GM18498 (cell line): Measurements from ENCODE around the gene ST14.

Experiments
- ATAC-seq: cut with Tn5 transposase; IDR thresholded peaks from one replicate; pipeline ENCODE4 v1.9.1; 2021; ENCODE audit warnings: mild to moderate bottlenecking, moderate library complexity; ENCODE audit not compliant: unreplicated experiment

ST14 gene

DNA sequence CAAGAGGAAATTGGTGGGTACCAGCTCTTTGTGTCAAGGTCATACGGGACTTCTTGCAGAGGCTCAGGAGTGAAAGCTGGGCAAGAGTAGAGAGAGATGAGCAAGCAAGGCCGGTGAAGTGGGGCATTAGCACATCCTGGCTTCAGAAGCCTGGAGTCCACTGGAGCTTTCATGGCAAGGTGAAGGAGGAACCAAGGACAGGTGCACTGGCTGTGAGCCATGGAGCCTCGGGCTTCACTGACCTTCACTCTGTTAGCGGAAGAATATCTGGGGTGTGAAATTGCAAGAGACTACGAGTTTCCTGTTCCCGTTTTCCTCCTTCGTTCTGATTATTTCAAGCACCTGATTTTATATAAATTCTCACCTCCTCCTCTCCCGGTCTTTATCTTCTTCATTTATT is 25.9 kb upstream of the ST14 start:
- no peak for ATAC-seq

DNA sequence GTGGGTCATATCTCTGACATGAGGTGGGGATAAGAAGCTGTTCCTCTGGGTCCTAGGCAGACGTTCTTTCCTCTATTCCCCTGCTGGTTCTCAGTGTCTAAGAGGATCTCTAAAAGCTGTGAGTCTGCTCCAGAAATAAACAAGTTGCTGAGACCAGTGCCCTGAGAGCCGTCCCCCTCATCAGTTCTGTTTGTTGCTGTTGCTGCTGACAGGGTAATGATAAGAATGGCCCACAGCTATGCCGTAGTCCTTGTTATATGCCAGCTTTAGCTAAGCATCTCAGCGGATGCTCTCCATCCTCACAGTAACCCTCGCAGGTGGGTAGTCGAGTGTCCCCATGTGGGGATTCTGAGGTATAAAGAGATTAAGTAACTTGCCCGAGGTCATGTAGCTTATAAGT is 23.5 kb upstream of the ST14 start:
- no peak for ATAC-seq

GRCh38 chr11:130137999-130138398 is 21.6 kb upstream of the ST14 start:
- no peak for ATAC-seq

GRCh38 chr11:130139401-130139800 is 20.2 kb upstream of the ST14 start:
- ATAC-seq: no peak

GRCh38 chr11:130141561-130142341 is 17.8 kb upstream of the ST14 start:
- no peak for ATAC-seq

DNA sequence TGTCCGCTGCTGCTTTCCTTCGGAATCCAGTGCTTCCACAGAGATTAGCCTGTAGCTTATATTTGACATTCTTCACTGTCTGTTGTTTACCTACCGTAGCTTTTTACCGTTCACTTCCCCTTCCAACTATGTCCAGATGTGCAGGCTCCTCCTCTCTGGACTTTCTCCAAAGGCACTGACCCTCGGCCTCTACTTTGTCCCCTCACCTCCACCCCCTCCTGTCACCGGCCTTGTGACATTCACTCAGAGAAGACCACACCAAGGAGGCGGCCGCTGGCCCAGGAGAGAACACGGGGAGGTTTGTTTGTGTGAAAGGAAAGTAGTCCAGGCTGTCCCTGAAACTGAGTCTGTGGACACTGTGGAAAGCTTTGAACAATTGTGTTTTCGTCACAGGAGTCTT is 15.4 kb upstream of the ST14 start:
- no peak for ATAC-seq

DNA sequence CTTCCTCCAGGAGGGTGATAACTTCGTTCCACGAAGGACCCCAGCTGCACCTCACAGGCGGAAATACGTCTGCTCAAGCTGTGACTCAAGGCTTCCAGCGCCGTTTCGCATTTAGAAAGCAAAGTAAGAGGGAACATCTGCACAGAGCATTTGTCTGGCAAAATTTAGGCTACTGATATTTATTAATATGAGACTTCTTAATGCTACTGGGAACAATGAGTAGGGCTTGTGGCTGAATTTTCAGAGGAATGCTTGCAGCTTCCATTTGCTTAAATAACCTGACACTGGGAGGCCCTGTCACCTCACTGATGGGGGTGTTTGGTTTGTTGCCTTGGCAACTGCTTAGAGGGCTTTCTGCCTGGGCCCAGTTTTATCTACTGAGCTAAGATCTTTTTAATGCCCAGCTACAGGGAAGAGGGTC is 14.7 kb upstream of the ST14 start:
- no peak for ATAC-seq

DNA sequence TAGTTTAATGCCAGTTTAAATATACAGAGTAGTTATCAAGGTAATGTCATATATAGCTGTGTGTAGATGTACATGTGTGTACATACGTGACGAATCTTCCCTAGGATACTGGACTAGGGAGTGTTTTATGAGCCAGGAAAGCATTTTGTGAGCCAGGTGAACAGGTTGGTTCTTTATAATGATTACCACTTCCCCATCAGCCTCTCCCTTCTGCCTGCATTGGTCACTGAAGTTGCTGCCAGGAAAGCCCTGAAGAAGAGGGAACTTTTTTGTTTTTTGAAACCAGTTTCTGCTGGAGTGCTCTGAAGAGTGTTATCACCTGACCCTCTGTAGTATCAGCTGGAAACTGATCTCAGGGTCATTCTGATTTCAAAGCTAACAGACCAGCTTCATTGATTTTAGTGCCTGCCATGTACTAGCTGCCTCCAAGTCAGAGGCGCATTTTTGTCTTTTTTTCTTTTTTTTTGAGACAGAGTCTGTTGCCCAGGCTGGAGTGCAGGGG is 14.2 kb upstream of the ST14 start:
- no peak for ATAC-seq

DNA sequence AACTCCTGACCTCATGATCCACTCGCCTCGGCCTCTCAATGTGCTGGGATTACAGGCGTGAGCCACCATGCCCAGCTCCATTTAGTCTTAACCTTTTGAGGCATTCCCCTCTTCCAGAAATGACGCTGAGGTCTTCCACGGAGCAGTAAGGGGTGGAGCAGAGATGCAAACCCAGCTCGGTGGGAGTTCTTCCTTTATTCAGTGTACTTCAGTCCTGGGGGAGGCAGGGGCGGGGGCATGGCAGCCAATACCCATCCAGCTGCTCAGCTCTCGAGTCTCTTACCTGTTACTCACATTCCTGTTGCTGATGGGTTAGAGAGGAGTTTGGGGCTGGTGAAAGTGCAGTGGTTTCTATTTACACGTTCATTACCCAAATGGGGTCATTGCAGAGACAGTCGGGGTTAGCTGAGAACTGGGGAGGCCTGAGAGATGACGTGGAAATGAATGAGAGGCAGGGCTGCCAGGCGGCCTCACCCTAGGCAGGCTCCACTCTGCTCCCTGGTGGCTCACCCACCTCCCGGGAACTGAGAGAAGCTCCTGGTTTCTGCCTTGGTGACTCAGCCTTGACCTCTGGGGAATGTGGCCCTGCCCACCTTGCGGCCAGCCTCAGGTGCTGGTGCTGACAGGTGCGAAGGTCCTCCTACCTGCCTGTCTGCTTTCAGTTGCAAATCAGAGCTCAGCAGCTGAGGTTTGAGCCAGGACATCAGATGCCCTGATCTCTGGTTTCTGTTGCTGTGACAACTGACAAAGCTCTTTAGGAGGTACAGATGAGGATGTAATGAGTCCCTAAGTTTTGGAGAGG is 13.4 kb upstream of the ST14 start:
- ATAC-seq: no peak

GRCh38 chr11:130146796-130147195 is 12.8 kb upstream of the ST14 start:
- peak; percentile 43 for ATAC-seq

DNA sequence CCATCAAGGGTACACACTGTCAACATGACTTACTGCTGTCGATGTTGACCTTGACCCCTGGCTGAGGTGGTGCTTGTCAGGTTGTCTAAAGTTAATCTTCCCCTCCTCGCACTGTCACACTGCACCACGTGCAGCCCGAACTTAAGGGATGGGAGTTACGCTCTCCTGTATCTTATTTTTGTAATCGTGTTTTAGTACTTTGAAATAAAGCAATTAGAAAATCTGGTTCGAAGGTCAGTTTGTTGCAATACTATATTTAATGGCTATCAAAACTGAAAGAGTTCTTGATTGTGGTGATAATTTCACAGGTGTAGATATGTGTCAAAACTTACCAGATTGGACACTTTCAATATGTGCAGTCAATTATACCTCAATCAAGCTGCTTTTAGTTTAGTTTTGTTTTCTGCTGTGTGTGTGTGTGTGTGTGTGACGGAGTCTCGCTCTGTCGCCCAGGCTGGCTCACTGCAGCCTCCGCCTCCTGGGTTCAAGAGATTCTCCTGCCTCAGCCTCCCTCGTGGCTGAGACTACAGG is 10.7 kb upstream of the ST14 start:
- no peak for ATAC-seq

DNA sequence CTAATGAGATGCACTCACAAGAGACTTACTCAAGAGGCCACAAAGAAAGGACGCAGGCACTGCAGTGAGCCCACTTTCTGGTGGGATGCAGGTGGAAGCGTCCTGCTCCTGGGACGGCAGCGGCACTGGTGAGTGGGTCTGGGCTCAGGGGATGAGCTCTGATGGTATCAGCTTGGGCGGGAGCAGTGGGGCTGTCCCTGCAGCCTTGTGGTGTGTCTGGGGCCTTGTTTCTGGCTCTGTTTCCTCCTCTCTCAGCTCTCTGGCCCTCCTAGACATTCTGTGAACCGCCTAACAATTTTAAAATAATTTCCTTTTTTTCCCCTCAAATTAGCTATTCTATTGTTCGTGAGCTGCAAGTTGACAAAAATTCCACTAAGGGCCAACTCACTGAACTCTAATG is 8.8 kb upstream of the ST14 start:
- ATAC-seq: peak; percentile 56

GRCh38 chr11:130151196-130151595 is 8.4 kb upstream of the ST14 start:
- peak; percentile 40 for ATAC-seq

GRCh38 chr11:130156108-130157022 is 3.2 kb upstream of the ST14 start:
- ATAC-seq: no peak

DNA sequence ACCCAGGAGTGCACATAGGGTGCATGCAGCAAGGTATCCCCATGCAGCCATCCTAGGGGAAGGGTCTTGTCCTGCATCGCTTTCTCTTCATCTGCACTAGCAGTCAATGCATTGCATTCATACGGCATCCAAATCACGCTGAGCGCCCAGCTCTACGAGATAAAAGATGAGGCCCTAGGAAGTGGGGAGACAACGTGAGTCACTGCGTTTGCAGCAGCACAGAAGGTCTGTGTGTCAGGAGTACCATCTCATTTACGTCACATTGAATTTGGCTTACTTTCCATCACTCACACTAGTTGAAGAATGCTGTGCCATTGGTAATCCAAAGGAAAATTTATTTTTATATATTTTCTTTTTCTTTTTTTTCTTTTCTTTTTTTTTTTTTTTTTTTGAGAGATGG is 2.5 kb upstream of the ST14 start:
- ATAC-seq: no peak

DNA sequence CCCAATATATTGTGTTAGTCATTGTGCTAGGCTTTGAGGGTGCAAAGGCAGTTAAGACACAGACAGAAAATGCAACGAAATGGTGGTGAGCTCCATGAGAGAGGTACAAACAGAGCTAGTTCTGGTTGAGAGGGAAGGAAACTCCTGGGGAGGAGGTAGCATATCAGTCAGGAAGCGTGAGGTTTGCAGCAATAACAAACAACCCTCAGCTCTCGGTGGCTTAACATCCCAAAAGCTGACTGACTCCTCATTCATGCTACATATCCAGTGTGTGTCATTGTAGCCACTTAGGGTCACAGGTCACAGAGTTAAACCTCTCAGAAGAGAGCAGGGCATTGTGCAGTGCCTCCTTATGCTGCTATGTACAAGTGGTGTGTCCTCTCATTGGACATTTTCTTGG is 1.7 kb upstream of the ST14 start:
- no peak for ATAC-seq

- no peak for ATAC-seq
Measured at GRCh38 chr11:130159139-130159538, 443 bp upstream of the ST14 start.

- no peak for ATAC-seq
Measured at GRCh38 chr11:130160498-130161155, 1.0 kb downstream of the ST14 start.

GRCh38 chr11:130161441-130162145 is 2.0 kb downstream of the ST14 start:
- ATAC-seq: no peak

DNA sequence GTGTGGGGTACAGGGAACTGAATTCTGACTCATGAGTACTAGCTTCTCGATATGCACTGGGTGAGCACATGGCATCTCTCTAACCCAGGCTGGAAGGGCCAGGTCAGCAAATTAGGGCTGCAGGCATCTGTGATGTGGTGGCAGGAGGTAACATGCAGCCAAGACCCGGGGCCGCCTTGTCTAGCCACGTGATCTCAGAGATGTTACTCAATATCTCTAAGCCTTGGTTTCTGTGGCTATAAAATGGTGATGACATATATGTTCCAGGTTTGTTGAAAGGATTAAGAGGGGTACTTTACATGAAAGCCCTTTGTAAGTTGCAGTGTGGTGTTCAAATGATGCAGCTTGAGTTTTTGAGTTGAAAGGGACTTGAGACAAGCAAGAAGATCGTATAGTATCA is 3.2 kb downstream of the ST14 start:
- no peak for ATAC-seq
